Epidermal melanocyte (primary cell): ENCODE data around the gene SLC35C1.

Experiments used
- DNase-seq: peaks from one replicate; pipeline ENCODE4 v3.0.0; 2011; ENCODE audit warnings: low spot score; ENCODE audit not compliant: insufficient read length

Gene SLC35C1

DNA sequence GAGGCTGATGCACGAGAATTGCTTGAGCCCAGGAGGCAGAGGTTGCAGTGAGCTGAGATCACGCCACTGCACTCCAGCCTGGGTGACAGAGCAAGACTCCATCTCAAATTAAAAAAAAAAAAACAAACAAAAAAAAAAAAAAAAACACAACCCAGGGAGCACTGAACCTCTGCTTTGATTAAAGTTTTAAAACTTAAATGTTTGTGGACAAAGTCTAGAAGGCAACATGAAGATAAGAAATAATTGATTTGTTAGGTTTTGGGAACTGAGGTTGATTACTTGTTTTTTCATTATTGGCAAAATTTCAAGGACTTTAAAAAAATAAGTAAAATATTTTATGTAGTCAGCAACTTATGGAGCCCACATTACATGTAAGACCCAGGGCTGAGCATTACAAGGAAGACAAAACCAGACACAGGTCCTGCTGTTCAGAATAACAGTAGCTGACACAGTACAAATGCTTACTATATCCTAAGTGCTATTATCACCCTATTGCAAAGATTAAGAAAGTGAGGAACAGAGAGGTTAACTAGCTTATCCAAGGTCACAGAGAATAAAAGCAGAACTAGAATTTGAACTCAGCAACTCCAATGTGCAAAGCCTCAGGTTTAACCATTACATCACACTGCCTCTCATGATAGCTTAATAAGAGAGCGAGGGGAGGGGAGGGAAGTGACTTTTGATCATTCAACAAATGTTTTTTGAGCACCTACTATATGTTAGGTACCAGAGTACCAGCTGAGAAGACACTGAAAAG is 40.1 kb downstream of the SLC35C1 start:
- no peak for DNase-seq

- DNase-seq: no peak
Measured at GRCh38 chr11:45846174-45846675, 41.3 kb downstream of the SLC35C1 start.

- DNase-seq: peak; percentile 87
Measured at GRCh38 chr11:45846974-45847910, 42.3 kb downstream of the SLC35C1 start, which contains the start of gene CRY2. Gene CRY2 (plus strand): TSS chr11:45847475. CDS start chr11:45847491, 16 bp downstream.

DNA sequence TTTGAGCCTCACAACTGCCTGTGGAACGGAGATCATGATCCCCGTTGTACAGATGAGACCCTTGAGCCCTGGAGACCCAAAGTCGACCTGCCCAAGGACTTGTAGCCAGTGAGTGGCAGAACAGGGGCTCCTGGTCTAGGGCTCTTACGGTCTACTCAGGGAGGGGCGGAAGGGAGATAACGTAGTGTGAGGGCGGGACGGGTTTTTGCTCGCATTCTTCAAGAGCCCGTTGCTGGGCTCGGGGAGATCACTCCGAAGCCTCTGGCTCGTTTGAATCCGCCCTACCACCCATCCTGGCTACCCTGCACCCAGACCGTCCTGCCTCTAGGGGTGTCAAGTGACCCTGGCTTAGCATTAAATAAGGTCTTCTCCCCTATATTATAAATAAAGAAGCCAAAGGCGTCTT is 43.0 kb downstream of the SLC35C1 start:
- DNase-seq: peak; percentile 23

DNA sequence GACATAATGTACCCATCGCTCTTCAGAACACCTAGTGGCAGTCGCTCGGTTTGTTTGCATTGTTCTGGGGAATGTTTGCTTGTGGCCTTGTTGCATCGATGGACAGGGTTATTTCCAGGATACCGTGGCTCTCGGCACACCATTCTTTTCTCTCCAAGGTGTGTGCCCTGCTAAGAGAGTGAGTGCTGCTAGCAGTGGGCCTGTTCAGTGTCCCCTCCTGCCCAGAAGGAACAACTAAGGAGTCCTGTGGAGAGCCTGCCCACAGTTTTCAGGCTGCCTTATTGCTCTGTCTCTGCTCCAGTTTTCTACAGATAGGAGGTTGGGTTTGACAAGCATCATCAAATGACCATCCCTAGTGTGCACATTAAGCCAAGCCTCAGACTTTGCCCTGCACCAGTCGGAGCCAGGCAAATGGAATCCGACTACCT is 43.7 kb downstream of the SLC35C1 start:
- DNase-seq: no peak

DNA sequence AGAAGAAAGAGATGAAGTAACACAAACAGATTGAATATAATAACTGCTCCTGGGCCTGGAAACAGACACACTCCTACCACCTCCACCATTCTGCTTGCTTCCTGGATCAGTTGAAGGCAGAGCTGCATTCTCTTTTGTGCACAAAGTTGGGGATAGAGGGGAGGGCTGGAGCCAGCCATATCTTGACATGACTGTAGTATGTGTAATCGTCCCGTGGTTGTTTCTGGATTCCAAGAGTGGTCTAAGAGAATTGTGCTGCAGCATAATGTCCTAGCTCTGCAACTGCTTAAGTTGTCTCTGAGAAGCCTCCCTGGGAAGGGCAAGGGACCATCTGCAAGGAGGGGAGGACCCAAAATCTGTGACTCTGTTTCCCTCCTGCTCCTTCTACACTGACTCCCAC is 45.5 kb downstream of the SLC35C1 start:
- DNase-seq: no peak

GRCh38 chr11:45851228-45851627 is 46.3 kb downstream of the SLC35C1 start:
- no peak for DNase-seq

GRCh38 chr11:45852018-45852711 is 47.2 kb downstream of the SLC35C1 start:
- peak; percentile 28 for DNase-seq

DNA sequence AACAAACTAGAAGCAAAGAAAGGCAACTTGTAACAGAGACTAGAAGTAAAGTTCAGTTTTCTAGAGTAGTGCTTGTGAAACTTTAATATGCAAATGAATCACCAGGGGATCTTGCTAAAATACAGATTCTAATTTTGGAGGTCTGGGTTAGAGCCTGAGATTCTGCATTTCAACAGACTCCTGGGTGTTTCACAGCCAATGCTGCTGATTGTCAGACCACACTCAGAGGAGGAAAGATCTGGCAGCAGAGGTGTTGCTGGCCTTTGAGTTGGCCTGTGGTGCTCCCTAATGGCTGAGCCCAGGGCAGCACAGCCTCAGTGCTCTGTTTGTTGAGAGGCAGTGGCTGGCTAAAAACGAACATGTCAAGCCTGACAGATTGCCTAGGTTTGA is 47.8 kb downstream of the SLC35C1 start:
- no peak for DNase-seq

GRCh38 chr11:45853332-45854219 is 48.6 kb downstream of the SLC35C1 start:
- no peak for DNase-seq

DNA sequence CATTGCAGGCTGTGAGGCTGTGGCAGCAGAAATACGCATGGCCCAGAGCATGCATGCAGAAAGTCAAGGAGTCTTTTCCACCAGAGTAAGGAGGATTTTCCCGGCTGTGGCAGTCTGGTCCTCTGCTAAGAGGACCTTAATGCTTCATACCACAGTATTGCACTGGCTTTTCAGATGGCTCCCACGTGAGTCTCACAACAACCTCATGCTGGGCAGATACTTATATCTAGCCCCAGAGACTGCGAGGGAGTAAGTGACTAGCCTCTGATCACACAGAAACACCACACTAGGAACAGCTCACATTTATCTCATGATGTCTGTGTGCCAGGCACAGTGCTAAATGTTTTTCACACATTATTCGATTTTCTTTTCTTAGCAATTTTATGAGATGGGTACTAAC is 50.4 kb downstream of the SLC35C1 start:
- DNase-seq: no peak

DNA sequence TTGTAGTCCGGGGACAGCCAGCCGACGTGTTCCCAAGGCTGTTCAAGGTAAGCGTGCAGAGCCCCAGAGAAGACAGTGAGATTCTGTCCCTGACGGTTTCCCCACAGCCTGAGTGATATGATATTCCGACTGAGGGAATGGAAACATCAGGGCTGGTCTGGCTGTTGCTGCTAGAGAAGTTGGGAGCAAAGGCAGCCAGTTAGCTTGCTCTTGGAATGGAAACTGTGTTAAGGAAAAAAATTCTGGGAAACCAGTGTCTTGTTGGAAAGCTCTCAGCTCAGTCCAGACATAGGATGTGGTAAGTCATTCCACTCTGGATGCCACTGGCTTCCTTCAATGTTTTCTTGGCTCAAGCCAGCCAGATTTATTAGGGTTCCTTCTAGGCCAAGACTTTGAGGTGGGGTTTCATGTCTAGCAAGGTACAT is 51.1 kb downstream of the SLC35C1 start:
- DNase-seq: no peak

- peak; percentile 41 for DNase-seq
Measured at GRCh38 chr11:45857961-45858474, 53.1 kb downstream of the SLC35C1 start.

GRCh38 chr11:45858751-45859398 is 53.9 kb downstream of the SLC35C1 start:
- DNase-seq: no peak

- peak; percentile 75 for DNase-seq
Measured at GRCh38 chr11:45859661-45860140, 54.8 kb downstream of the SLC35C1 start.

DNA sequence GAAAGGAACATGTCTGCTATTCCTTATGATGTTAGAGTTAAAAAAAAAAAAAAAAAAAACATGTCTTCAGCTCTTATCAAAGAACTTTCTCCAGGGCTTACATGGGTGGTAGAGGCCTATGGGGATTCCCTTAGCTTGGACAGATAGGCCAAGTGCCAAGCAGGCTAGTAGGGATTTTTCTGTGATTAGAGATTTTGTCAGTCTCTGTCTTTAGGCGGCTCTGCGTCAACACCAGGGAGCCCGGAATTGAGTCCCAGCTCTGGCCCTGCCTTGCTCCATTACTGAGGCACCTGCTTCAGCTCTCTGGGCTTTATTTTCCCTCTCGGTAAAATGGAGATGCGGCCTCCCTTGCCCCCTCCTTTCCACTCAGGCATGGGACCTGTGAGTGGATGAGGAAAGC is 55.4 kb downstream of the SLC35C1 start:
- no peak for DNase-seq

DNA sequence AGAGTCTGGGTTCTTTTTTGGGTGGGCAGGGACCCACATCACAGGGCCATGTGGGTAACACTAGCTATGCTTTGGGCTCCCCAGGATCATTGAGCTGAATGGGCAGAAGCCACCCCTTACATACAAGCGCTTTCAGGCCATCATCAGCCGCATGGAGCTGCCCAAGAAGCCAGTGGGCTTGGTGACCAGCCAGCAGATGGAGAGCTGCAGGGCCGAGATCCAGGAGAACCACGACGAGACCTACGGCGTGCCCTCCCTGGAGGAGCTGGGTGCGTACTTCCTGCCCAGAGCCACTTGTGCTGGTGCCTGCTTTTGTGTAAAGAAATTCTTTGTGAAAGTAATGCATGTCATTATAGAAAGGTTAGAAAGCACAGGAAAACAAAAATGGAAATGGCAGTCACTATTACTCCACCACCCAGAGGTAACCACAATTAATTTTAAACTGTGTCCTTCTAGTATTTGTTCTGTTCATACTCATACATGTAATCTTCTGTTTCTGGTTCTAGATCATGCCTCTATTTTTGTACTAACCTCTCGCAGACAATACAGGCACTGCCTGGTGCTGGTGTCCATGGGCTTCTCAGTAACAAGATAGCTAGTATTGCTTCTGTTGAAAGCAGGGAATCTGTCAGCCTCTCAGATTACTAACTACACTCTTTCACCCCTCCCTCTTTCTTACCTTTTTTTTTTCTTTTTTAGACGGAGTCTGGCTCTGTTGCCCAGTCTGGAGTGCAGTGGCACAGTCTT is 56.0 kb downstream of the SLC35C1 start:
- no peak for DNase-seq
